GM23248 (cell line): ENCODE data around the gene RASSF9.

Experiments
- EZH2 ChIP-seq: fragments of 200-600 bp; sonication (generic); IDR thresholded peaks from 2 replicates; pipeline ENCODE4 v1.6.1; 2018; ENCODE audit warnings: antibody characterized with exemption, mild to moderate bottlenecking; ENCODE audit not compliant: insufficient read depth, poor library complexity, severe bottlenecking
- EZH2phosphoT487 ChIP-seq: fragments of 200-600 bp; sonication (generic); IDR thresholded peaks from 2 replicates; pipeline ENCODE4 v1.6.1; 2018; ENCODE audit warnings: antibody characterized with exemption, moderate library complexity, mild to moderate bottlenecking, low read depth; ENCODE audit not compliant: insufficient read depth

DNA sequence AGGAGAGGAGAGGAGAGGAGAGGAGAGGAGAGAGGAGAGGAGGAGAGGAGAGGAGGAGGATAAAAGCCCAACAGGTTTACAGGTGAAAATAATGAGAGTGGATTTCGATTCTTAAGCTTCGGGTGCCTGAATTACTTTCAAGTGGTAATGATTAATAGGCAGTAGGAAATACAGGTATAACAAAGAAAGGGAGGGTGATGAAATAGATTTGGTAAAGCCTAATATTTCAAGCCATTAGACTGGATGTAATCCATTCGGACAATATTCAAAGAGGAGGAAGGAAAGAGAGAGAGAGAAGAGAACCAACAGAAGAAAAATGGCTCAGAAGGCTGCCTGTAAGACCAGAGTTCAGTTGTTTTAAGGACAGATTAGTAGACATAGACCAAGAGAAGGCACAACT lies 76.6 kb downstream of the RASSF9 start:
- no peak for TF ChIP-seq EZH2
- no peak for TF ChIP-seq EZH2phosphoT487
